ENCODE measurements around the gene SHH. TPM values are rescaled to one million over a fixed set of nuclear protein-coding genes. Genes with fewer than 3 reads are reported as not detected.
A peak's percentile ranks its signal among the peaks of the same experiment; 100 is the strongest.

Gene SHH
- total and polyA plus RNA-seq, 8 donors = 0.29 to 11.0 (median 2.1) TPM

DNA sequence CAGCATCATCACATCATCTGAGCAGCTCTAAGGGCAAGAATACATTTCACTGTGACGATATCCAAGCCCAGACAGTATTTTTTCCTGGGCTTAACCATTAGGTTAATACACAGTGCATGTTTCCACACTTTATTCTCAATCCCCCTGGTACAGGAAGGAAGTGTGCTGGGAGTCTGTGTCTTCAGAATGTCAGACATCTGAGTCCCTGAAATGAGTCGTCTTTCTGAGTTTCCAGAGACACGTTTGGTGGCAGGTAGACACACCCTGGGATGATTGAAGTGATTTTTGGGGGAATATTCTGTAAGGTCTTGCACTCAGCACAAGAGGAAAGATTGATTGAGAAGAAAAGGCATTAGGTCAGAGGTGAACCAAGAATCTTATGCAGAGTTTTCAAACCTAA is 13.1 kb upstream of the SHH start:
- no peaks in the 10 kb centered on the region for H3K36me3 ChIP-seq
- no peaks in the 10 kb centered on the region for H3K9me3 ChIP-seq
- 46 to 75% (median 62%) methylated on average over 3 of the region's 3 CpGs for WGBS, 5 donors
- intact Hi-C loops (cut with DNase I; ENCODE audit: low total_unique reads) = no loop called here
- DNase-seq = no peak
- no peaks in the 10 kb centered on the region for H3K4me1 ChIP-seq
- TF ChIP-seq EP300 (IDR thresholded peaks at IDR 0.05) (no peak), POLR2A (IDR thresholded peaks at IDR 0.05) (no peak), POLR2AphosphoS5 (IDR thresholded peaks at IDR 0.05) (no peak)
- TF ChIP-seq, protein P1, sequence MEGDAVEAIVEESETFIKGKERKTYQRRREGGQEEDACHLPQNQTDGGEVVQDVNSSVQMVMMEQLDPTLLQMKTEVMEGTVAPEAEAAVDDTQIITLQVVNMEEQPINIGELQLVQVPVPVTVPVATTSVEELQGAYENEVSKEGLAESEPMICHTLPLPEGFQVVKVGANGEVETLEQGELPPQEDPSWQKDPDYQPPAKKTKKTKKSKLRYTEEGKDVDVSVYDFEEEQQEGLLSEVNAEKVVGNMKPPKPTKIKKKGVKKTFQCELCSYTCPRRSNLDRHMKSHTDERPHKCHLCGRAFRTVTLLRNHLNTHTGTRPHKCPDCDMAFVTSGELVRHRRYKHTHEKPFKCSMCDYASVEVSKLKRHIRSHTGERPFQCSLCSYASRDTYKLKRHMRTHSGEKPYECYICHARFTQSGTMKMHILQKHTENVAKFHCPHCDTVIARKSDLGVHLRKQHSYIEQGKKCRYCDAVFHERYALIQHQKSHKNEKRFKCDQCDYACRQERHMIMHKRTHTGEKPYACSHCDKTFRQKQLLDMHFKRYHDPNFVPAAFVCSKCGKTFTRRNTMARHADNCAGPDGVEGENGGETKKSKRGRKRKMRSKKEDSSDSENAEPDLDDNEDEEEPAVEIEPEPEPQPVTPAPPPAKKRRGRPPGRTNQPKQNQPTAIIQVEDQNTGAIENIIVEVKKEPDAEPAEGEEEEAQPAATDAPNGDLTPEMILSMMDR (IDR thresholded peaks at IDR 0.05) = no peak
- H3K4me3 ChIP-seq = no peak overlapping the region
- peaks cover 0 to 42% (median 0%) of the 10 kb centered on the region in 3 donors for H3K27me3 ChIP-seq
- no peak overlapping the region for H3K27ac ChIP-seq

DNA sequence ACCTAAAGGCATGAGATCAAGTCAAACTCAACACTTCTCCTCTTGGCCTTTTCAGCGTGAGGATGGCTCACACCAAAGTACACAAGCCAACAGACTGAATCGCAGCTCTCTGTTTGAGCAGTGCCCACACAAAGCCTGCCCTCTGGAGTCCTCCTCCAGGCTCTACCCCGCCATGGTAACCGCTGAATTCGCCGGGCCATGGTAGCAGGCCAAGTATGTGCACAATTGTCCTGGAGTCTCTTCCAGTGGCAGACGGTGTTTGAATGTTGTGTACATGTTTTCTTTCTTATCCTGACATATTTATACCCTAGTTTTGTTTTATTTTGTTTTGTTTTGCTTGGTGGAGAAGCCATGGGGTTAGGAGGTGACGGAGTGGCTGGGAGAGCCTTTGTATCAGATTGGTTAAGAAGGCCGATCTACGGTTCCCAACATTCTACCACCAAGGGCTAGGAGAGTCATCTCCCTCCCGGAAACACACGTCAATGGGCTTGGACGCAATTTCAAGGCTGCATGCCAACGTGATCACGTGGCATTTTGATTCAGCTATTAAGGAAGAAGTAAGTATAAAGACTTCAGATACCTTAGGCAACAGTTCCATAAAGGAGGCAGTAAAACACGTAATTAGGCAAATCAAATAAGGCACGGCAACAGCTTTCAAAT is 12.1 kb upstream of the SHH start:
- Histone ChIP-seq H3K27ac (peak overlapping the region in 1 of 5 donors; percentile 46), H3K4me3 (no peak overlapping the region), H3K4me1 (no peaks in the 10 kb centered on the region), H3K27me3 (peaks cover 0 to 46% (median 0%) of the 10 kb centered on the region in 3 donors), H3K36me3 (no peaks in the 10 kb centered on the region), H3K9me3 (no peaks in the 10 kb centered on the region)
- 64 to 79% (median 73%) methylated on average over 17 of the region's 17 CpGs for WGBS, 5 donors
- peak in 1 of 2 donors; percentile 80 for DNase-seq
- intact Hi-C loops (cut with DNase I; ENCODE audit: low total_unique reads) = no loop called here
- no peak for TF ChIP-seq EP300 (IDR thresholded peaks at IDR 0.05)
- TF ChIP-seq, protein P1 (IDR thresholded peaks at IDR 0.05) = no peak
- TF ChIP-seq POLR2AphosphoS5 (IDR thresholded peaks at IDR 0.05) = no peak
- no peak for TF ChIP-seq POLR2A (IDR thresholded peaks at IDR 0.05)

DNA sequence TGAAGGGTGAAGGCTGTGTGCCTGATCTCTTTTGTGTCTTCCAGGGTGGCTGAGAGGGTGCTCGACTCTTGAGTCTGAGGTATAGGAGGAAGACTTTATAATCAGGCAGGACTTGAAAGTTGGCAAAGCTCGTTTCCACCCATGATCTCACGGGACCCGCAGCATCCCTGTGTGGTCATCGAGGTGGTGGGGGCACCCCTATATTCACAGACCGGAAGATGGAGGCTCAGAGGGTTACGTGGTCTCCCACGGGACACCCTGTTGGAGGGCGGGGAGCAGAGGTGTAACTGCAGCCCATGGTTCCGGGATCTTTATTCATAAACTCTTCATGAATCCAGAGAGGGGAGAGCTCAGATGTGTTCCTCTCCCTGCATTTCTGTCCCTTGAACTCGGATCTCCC is 9.6 kb upstream of the SHH start:
- Histone ChIP-seq H3K27me3 (peaks cover 0 to 69% (median 0%) of the 10 kb centered on the region in 3 donors), H3K36me3 (no peaks in the 10 kb centered on the region), H3K4me3 (no peak overlapping the region), H3K4me1 (peaks cover 5 to 12% (median 9%) of the 10 kb centered on the region in 4 donors), H3K27ac (no peak overlapping the region), H3K9me3 (no peaks in the 10 kb centered on the region)
- intact Hi-C loops (cut with DNase I; ENCODE audit: low total_unique reads) = no loop called here
- no peak for DNase-seq
- TF ChIP-seq EP300 (IDR thresholded peaks at IDR 0.05) = no peak
- TF ChIP-seq, protein P1 (IDR thresholded peaks at IDR 0.05) = no peak
- TF ChIP-seq POLR2AphosphoS5 (IDR thresholded peaks at IDR 0.05) = no peak
- TF ChIP-seq POLR2A (IDR thresholded peaks at IDR 0.05) = no peak
- WGBS, 5 donors = 72 to 90% (median 88%) methylated on average over 11 of the region's 11 CpGs

DNA sequence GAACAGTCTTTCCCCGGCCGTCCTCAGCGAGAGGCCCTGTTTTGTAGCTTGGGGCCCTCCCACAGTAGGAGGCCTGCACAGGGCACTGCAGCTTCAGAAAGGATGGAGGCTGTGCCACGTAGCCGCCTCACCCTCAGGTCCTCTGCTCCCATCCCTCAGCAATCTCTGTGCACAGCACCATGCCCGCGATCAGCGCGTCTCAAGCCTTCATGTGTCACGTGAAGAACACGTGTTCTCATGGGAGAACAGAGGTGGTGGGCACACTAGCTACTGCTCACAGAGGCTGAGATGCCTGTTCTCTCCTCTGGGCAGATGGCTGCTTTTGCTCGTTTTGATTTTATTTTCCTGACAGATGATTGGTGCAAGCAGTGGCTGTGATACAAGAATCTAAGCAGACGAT is 8.5 kb upstream of the SHH start:
- no peak for DNase-seq
- TF ChIP-seq POLR2A (IDR thresholded peaks at IDR 0.05) (no peak), POLR2AphosphoS5 (IDR thresholded peaks at IDR 0.05) (no peak), EP300 (IDR thresholded peaks at IDR 0.05) (no peak)
- TF ChIP-seq, protein P1 (IDR thresholded peaks at IDR 0.05) = no peak
- intact Hi-C loops (cut with DNase I; ENCODE audit: low total_unique reads) = no loop called here
- Histone ChIP-seq H3K9me3 (no peaks in the 10 kb centered on the region), H3K27ac (no peak overlapping the region), H3K36me3 (no peaks in the 10 kb centered on the region), H3K4me3 (no peak overlapping the region), H3K27me3 (peaks cover 0 to 79% (median 2%) of the 10 kb centered on the region in 3 donors), H3K4me1 (peaks cover 5 to 12% (median 10%) of the 10 kb centered on the region in 4 donors)
- WGBS, 5 donors = 85 to 89% (median 86%) methylated on average over 13 of the region's 13 CpGs
